GM21528 (cell line): ENCODE measurements around the gene SUN2.

ENCODE experiments used
- ATAC-seq: cut with Tn5 transposase; IDR thresholded peaks from one replicate; pipeline ENCODE4 v1.9.1; 2021; ENCODE audit warnings: mild to moderate bottlenecking, moderate library complexity; ENCODE audit not compliant: unreplicated experiment, low FRiP score

The SUN2 gene

GRCh38 chr22:38738475-38739070 lies 17.2 kb downstream of the SUN2 start:
- ATAC-seq, result no peak

- ATAC-seq, result no peak
Measured at GRCh38 chr22:38737302-38738060, 18.3 kb downstream of the SUN2 start.

GRCh38 chr22:38736257-38736570 lies 19.6 kb downstream of the SUN2 start:
- no peak for ATAC-seq

- ATAC-seq, result no peak
Measured at GRCh38 chr22:38735465-38736256, 20.1 kb downstream of the SUN2 start.

DNA sequence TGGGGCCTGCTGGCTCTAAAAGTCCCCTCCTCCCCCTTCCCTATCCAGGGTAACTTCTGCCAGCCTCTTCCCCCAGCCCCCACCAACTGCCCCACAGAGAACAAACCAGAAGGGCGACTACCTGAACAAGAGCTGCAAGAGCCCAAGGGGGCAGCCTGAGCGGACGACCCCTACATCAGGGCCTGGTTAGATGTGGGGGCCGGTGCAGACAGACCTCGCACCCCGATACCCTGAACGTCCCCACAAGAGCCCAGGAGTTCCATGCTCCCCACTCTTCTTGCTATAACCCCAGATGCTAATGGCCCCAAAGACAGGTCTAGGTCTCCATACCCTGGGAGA lies 20.7 kb downstream of the SUN2 start:
- no peak for ATAC-seq

DNA sequence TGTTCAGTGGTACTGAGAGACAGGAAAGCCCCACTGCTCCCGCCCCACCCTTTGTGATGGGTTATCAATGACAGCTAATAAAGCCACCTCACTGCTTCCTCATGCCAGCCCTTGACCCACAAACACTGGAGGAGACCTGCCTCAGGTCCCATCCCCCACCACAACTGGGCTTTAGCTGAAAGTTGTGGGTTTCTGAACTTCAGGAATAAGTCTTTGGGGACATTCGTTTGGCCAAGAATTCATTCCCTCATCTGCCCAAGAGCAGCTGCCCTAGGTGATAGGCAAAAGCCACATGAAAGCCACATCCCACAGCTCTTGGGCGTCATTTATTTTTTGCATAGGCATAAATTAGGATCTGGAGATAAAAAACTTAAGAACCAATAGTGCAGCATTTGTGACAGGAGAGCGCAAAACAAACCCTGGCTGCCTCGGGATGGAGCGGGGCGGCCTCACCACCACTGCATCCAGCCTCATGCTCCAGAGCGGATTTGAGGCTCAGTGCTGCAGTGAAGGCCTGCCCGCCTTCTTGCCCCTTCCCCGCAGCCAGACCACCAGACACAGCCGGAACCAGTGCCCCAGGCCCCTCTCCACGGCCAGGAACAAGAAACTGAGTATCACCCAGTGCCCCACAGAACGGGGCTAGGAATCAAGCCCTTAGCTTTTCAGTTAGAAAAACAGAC lies 21.2 kb downstream of the SUN2 start:
- no peak for ATAC-seq

- no peak for ATAC-seq
Measured at GRCh38 chr22:38733724-38734381, 21.9 kb downstream of the SUN2 start.

DNA sequence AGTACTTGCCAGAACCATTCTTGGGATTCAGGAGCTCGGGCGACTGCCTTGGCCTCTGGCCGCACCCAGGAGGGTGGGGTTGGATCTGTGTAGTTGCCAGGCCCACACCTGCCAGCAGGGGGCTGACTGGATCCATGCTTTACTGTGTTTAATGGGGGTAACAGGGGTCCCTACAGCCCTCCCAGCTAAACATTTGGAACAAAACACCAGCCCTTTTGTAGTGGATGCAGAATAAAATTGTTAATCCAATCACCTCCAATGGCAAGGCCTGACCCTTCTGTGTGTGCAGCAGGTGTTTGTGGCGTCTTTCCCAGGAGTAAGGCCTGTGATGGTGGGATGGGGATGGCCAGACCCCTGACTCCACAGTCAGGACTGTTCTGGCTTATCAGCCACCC lies 22.5 kb downstream of the SUN2 start:
- no peak for ATAC-seq

DNA sequence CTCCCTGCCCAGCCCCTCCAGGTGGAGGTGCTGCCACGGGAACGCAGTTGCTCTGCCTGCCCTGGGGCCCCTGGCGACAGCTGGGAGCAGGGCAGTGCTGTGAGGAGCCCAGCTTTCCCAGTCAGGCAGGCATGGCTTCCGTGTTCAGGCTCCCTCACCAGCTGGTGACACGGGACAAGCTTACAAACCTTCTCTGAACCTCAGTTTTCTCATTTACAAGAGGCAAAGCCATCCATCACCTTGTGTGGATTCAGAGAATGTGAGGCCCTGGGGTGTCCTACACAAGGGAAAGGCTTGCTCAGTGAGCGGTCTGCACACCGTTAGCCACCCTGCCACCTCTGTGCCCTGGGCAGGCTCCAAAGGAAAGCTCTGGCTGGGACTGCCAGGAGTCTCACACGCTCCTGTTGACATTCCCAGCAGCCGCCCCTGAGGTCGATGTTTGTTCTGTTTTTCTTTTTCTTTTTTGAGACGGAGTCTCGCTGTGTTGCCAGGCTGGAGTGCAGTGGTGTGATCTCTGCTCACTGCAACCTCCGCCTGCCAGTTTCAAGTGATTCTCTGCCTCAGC lies 23.5 kb downstream of the SUN2 start:
- no peak for ATAC-seq

GRCh38 chr22:38731703-38732161 lies 24.1 kb downstream of the SUN2 start:
- no peak for ATAC-seq

DNA sequence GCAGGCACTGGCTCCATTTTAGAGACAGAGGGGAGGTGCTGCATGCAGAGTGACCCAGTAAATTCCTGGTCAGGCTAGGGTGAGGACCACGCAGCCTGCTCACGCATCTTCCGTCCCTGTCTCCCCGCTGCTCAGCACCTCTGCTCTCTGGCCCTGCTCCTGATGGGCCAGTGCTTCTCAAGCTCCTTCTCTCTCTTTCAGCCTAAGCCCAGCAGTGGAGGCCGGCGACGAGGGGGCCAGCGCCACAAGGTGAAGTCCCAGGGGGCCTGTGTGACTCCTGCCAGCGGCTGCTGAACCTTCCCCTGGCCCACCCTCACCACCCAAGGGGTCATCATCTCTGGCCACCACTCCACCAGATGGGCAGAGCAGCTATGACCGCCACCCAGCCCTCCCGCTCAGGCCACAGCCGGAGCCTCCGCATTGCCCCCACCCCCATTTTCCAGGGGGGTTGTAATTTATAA lies 25.4 kb downstream of the SUN2 start:
- no peak for ATAC-seq

- ATAC-seq, result no peak
Measured at GRCh38 chr22:38729946-38730345, 25.9 kb downstream of the SUN2 start.

GRCh38 chr22:38728871-38729796 lies 26.7 kb downstream of the SUN2 start:
- no peak for ATAC-seq

DNA sequence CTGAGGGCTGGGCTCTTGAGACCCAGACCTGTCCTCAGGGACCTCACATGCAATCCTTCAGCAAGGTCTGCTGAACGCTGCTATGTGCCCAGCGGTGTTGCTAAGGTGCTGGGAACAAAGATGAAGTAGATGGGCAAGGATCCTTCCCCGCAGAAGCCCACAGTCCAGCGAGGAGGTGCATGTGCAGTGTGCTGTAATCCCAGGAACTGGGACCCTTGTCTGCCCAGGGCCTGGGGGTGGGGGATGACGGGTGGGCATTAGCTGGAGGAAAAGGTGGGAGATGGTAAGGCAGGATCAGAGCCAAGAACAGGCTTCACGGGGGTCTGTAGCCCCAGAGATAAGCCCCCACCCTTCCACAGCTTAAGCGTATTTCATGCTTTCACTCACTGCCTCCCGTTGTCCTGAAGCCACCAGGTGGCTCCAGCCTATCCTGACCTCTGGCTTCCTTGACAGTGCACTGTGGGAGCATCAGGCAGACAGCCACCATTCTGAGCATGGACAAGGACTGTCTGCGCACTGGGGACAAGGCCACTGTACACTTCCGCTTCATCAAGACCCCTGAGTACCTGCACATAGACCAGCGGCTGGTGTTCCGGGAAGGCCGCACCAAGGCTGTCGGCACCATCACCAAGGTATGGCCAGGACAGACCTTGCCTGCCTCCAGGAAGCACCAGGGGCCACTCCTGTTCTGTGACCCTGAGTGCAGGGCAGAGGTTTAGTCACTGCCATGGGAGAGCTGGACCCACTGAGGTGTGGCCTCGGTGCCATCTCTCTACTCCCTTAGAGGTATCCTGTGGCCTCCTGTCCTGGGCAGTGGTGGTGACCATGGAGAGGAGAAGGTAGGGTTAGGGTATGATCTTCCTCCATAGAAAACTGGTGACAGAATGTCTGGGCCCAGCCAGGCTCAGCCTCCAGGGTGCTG lies 28.0 kb downstream of the SUN2 start:
- no peak for ATAC-seq

- ATAC-seq, result no peak
Measured at GRCh38 chr22:38727123-38727522, 28.7 kb downstream of the SUN2 start.

GRCh38 chr22:38725900-38726655 lies 29.7 kb downstream of the SUN2 start:
- ATAC-seq, result no peak

DNA sequence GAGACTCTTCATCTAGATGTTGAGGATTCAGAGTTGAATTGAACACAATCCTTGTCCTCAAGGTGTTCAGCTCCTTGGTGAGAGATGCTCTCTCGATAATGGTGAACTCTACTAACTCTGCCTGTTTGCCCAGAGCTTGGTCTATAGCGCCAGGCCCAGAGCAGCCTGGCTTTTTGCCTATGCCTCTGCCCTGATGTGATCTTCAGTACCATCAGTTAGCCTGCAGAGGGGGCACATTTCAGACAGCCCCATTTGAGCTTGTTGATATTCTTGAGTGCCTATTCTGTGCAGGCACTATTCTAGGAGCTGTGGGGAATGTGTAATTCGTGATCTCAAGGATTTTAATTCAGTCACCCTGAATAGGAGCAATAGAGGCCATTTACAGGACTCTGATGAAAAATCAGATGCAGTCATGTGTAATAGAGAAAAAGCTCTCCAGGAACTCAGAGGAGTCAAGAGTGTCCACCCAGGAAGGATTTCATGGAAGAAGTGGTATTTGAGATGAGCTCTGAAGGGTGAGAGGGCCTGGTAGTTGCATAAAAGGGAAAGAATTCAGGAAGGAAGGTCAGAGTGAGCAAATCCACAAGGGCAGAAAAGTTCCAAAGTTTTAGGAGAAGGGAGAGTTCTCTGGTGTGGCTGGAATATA lies 30.7 kb downstream of the SUN2 start:
- no peak for ATAC-seq
